Measurements from ENCODE around the gene PRXL2B. TPM values are rescaled to one million over a fixed set of nuclear protein-coding genes. Genes with fewer than 3 reads are reported as not detected.

Gene PRXL2B
- total RNA-seq, 4 donors from 2014 or later, result 0.52 to 2.7 (median 1.1) TPM

DNA sequence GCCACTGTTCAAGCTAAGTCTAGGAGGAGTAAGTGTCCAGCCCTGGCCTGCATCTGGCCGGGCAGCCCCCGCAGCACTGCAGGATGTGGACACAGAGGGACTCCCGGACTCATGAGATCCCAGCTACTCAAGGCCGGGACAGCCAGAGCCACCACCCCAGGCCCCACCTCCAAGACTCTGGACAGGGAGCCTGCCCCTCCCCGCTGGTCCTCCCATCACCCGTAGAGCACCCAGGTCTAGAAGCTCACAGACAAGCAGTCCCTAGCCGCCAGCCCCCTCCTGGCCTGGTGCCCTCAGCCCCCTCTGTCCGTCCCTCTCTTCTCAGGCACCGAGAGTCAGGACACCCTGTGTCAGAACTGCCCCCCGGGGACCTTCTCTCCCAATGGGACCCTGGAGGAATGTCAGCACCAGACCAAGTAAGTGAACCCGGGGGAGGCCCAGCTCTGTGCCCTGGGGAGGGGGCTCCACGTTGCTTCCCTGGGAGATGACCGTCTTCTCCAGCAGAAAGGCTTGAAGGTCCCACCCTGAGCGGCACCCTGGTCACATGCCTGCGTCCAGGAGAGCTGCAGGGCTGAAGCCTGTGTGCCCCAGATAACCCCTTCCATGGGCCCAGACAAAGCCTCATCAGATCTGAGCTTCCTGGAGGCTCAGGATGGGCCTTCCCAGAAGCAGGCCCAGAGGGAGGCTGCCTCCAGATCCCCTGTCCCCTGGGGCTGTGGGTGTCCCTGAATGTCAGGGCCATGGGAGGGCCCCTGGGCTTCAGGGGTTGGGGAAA is 26.1 kb upstream of the PRXL2B start:
- H3K4me3 ChIP-seq, result no peak overlapping the region
- in situ Hi-C loops (cut with MboI; ENCODE audit: low sequenced_read_pairs in 4 of 4), result no loop called here
- no peaks in the 10 kb centered on the region for H3K36me3 ChIP-seq

DNA sequence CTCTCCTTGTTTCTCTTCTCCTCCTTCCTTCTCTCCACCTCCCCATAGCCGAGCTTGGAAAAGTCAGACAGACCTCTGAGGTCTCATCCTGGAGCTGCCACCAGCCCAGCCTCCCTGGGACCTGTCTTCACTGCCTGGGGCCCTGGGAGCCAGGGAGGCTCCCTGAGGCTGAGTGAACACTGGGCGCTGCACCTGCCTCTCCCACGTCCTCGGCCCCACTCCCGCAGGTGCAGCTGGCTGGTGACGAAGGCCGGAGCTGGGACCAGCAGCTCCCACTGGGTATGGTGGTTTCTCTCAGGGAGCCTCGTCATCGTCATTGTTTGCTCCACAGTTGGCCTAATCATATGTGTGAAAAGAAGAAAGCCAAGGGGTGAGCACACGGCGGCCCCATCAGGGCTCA is 25.1 kb upstream of the PRXL2B start:
- Histone ChIP-seq H3K36me3 (no peaks in the 10 kb centered on the region), H3K27ac (no peak overlapping the region), H3K4me3 (no peak overlapping the region), H3K4me1 (peaks cover 7 to 8% of the 10 kb centered on the region in 2 donors), H3K27me3 (peaks cover 0 to 2% (median 0%) of the 10 kb centered on the region in 3 donors), H3K9me3 (no peaks in the 10 kb centered on the region)
- TF ChIP-seq POLR2A (IDR thresholded peaks at IDR 0.05), result no peak
- TF ChIP-seq, protein P1, sequence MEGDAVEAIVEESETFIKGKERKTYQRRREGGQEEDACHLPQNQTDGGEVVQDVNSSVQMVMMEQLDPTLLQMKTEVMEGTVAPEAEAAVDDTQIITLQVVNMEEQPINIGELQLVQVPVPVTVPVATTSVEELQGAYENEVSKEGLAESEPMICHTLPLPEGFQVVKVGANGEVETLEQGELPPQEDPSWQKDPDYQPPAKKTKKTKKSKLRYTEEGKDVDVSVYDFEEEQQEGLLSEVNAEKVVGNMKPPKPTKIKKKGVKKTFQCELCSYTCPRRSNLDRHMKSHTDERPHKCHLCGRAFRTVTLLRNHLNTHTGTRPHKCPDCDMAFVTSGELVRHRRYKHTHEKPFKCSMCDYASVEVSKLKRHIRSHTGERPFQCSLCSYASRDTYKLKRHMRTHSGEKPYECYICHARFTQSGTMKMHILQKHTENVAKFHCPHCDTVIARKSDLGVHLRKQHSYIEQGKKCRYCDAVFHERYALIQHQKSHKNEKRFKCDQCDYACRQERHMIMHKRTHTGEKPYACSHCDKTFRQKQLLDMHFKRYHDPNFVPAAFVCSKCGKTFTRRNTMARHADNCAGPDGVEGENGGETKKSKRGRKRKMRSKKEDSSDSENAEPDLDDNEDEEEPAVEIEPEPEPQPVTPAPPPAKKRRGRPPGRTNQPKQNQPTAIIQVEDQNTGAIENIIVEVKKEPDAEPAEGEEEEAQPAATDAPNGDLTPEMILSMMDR (IDR thresholded peaks at IDR 0.05 in 4 of 5, conservative IDR thresholded peaks at IDR 0.05 in 1 of 5), result no peak
- in situ Hi-C loops (cut with MboI; ENCODE audit: low sequenced_read_pairs in 4 of 4), result no loop called here
- DNase-seq (no peak), ATAC-seq (no peak)
- intact Hi-C loops (cut with DNase I; ENCODE audit: low total_unique reads), result no loop called here

More for the DNA sequence above, 26.1 kb upstream of the PRXL2B start:
- H3K9me3 ChIP-seq, result no peaks in the 10 kb centered on the region
- ATAC-seq (no peak), DNase-seq (no peak)
- intact Hi-C loops (cut with DNase I; ENCODE audit: low total_unique reads), result no loop called here
- TF ChIP-seq, protein P1 (IDR thresholded peaks at IDR 0.05 in 4 of 5, conservative IDR thresholded peaks at IDR 0.05 in 1 of 5), result no peak
- no peak for TF ChIP-seq POLR2A (IDR thresholded peaks at IDR 0.05)
- peaks cover 0 to 4% (median 0%) of the 10 kb centered on the region in 3 donors for H3K27me3 ChIP-seq
- no peak overlapping the region for H3K27ac ChIP-seq
- H3K4me1 ChIP-seq, result peaks cover 7 to 17% of the 10 kb centered on the region in 2 donors

DNA sequence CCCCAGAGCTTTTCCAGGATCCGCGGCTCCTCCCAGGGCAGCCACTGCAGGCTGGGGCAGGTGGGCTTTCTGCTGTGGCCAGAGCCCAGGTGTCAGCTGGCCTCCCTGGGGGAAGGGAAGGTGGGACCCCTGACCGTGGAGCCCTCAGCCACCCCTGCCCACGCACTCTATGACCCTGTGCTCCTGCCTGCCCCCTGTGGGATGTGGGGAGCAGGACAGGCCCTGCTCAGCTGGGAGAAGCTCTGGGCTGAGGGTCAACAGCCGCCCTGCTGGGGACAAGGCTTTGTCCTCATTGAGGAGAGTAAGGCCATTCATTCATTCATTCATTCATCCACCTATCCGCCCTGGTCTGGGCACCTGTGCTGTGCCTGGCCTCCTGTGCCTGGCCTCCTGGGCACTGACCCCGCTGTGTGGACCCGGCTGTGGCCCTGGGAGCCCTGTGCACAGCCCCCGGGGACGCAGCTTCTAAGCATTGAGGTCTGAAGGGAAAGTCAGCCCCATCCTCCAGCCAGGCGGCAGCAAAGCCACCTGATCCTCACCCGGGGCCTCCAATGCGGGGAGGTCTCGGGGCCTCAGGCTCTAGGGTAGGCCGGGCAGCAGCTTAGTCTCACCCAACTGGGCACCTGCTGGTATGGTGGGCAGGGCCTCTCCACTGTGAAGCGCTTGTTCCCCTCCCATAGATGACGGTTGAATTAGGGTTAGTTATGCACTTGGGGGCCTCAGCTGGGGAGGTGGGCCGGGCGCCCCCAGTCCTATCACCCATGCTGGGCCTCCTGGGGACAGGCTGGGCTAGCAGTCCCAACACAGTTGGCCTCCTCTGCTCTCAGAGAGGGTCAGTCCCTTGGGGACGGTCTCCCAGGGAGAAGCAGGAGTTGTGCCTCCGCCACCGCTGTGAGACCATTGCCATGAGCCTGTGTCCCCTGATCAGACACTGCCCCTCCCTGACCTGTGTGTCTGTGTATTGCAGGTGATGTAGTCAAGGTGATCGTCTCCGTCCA is 24.4 kb upstream of the PRXL2B start:
- no peaks in the 10 kb centered on the region for H3K36me3 ChIP-seq

DNA sequence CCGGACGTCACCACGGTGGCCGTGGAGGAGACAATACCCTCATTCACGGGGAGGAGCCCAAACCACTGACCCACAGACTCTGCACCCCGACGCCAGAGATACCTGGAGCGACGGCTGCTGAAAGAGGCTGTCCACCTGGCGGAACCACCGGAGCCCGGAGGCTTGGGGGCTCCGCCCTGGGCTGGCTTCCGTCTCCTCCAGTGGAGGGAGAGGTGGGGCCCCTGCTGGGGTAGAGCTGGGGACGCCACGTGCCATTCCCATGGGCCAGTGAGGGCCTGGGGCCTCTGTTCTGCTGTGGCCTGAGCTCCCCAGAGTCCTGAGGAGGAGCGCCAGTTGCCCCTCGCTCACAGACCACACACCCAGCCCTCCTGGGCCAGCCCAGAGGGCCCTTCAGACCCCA is 23.4 kb upstream of the PRXL2B start:
- DNase-seq, result no peak
- in situ Hi-C loops (cut with MboI; ENCODE audit: low sequenced_read_pairs in 4 of 4), result no loop called here
- H3K36me3 ChIP-seq, result no peaks in the 10 kb centered on the region
- H3K4me1 ChIP-seq, result no peaks in the 10 kb centered on the region
- intact Hi-C loops (cut with DNase I; ENCODE audit: low total_unique reads), result no loop called here
- peaks cover 0 to 11% (median 7%) of the 10 kb centered on the region in 3 donors for H3K27me3 ChIP-seq
- no peak for ATAC-seq
- H3K4me3 ChIP-seq, result no peak overlapping the region
- TF ChIP-seq, protein P1 (IDR thresholded peaks at IDR 0.05 in 4 of 5, conservative IDR thresholded peaks at IDR 0.05 in 1 of 5), result no peak
- no peak for TF ChIP-seq POLR2A (IDR thresholded peaks at IDR 0.05)
- no peak overlapping the region for H3K27ac ChIP-seq
- H3K9me3 ChIP-seq, result no peaks in the 10 kb centered on the region

More for the DNA sequence above, 24.4 kb upstream of the PRXL2B start:
- Histone ChIP-seq H3K4me3 (no peak overlapping the region), H3K27ac (no peak overlapping the region), H3K9me3 (no peaks in the 10 kb centered on the region), H3K27me3 (peaks cover 0 to 8% (median 4%) of the 10 kb centered on the region in 3 donors), H3K4me1 (peaks cover under 1 to 5% of the 10 kb centered on the region in 2 donors)
- no peak for DNase-seq
- in situ Hi-C loops (cut with MboI; ENCODE audit: low sequenced_read_pairs in 4 of 4) (no loop called here), intact Hi-C loops (cut with DNase I; ENCODE audit: low total_unique reads) (no loop called here)
- no peak for TF ChIP-seq POLR2A (IDR thresholded peaks at IDR 0.05)
- TF ChIP-seq, protein P1 (IDR thresholded peaks at IDR 0.05 in 4 of 5, conservative IDR thresholded peaks at IDR 0.05 in 1 of 5), result no peak
- no peak for ATAC-seq

All from gastrocnemius medialis (tissue), 4 donors.